Measurements from ENCODE around the gene CD207. TPM values are rescaled to one million over a fixed set of nuclear protein-coding genes. Genes with fewer than 3 reads are reported as not detected.

CD207 gene
- total and polyA plus RNA-seq, 2 of the 8 experiments (the other 6 are each of a cell fraction or from before 2014, with no cell fraction given): not detected

DNA sequence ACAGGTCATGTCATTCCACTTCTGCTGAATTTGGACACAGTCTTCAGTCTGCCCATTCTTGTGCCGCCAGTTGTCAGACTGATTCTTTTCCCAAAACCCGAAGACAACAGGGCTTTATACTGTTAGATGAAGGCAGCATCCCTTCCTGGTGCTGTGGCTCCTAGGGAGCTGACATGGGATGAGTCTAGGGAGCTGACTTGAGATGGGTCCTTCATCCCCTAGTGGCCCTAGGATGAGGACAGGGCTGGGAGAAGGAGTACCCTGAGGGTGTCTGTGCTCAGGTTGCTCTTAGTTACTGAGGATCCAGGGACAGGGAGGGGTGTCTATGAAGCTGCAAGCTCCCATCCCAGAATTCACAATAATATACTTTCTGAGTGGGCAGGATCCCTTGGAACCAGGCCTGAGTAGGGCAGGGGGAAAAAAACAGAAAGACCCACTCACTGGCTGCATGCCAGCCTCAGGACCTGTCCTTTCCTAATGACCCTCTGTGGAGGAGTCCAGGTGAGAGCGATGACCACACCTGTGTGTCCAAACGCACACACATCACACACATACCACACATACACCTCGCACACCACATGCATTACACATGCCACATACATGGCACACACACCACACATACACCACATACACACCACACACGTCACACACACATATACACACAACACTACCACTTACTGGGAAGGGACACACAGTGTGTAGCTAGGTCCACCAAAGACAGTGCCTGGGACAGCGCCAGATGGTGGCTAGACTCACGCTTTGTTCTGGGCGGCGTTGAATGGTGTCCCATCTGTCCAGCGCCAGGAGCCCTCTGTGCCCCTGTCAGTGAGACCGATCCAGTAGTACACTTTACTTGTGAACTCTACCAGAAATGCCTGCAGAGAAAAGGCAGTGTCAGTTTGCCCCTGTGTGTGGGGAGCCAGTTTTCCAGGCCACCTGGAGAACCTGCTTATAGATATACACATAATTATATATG is 26.3 kb downstream of the CD207 start (continued):
- TF ChIP-seq RFX5 (IDR thresholded peaks at IDR 0.05; ENCODE audit: borderline replicate concordance, low read depth, low read length): no peak
- no peak for TF ChIP-seq POU5F1 (IDR thresholded peaks at IDR 0.05; ENCODE audit: low read depth, low read length)
- no peak for TF ChIP-seq SAP30 (IDR thresholded peaks at IDR 0.05; ENCODE audit: insufficient read depth, insufficient replicate concordance, low read length)
- no peak for TF ChIP-seq HDAC2 (IDR thresholded peaks at IDR 0.05; ENCODE audit: borderline replicate concordance in 1 of 2, low read depth in 2 of 2, low read length in 2 of 2)
- TF ChIP-seq SP2 (IDR thresholded peaks at IDR 0.05; ENCODE audit: low read length): no peak

All from H1 (cell line).